Astrocyte of the cerebellum (primary cell): ENCODE data around the gene PTTG1.

Source experiments
- DNase-seq: peaks from one replicate; pipeline ENCODE4 v3.0.0-alpha.2; 2011; ENCODE audit warnings: low read depth
- H3K4me3 ChIP-seq: 2 replicates; pipeline ENCODE4 v1.5.1; 2011; ENCODE audit warnings: mild to moderate bottlenecking, low read depth, low read length, moderate library complexity
- in situ Hi-C: cut with HindIII; loops from 2 replicates; pipeline ENCODE4 v1.10.0; 2017; ENCODE audit warnings: low sequenced_read_pairs
- TF ChIP-seq, protein P1 (sequence below): IDR thresholded peaks from 2 replicates; pipeline ENCODE4 v1.5.1; 2012; ENCODE audit warnings: low read length, low read depth, moderate library complexity, mild to moderate bottlenecking; ENCODE audit errors: missing control alignments

Gene PTTG1

DNA sequence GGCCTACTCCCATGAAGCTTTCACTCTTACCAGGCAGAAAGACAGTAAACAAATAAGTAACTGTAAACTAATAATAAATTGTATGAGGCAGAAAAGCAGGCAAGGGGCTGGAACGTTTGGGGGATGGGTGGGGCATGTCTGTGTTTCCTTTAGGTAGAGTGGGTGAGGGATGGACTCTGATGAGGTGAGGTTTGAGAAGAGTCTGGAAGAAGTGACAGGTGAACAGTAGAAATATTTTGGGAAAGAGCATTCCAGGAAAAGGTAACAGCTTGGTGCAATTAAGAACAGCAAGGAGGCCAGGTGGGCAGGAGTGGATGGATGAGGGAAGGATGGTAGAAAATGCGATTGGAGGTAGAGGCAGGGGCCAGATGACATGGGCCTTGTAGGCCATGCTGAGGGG lies 56.5 kb downstream of the PTTG1 start:
- TF ChIP-seq, protein P1, sequence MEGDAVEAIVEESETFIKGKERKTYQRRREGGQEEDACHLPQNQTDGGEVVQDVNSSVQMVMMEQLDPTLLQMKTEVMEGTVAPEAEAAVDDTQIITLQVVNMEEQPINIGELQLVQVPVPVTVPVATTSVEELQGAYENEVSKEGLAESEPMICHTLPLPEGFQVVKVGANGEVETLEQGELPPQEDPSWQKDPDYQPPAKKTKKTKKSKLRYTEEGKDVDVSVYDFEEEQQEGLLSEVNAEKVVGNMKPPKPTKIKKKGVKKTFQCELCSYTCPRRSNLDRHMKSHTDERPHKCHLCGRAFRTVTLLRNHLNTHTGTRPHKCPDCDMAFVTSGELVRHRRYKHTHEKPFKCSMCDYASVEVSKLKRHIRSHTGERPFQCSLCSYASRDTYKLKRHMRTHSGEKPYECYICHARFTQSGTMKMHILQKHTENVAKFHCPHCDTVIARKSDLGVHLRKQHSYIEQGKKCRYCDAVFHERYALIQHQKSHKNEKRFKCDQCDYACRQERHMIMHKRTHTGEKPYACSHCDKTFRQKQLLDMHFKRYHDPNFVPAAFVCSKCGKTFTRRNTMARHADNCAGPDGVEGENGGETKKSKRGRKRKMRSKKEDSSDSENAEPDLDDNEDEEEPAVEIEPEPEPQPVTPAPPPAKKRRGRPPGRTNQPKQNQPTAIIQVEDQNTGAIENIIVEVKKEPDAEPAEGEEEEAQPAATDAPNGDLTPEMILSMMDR, result no peak

More for the DNA sequence above, 56.5 kb downstream of the PTTG1 start:
- DNase-seq, result no peak
- in situ Hi-C loops, result no loop called here
- H3K4me3 ChIP-seq, result no peak overlapping the region
